Measurements from ENCODE around the gene SYT10. TPM values are rescaled to one million over a fixed set of nuclear protein-coding genes. Genes with fewer than 3 reads are reported as not detected.

SYT10 gene
- total and polyA plus RNA-seq, 2 donors (not counting 1 experiment from before 2014, with no cell fraction given) = not detected

DNA sequence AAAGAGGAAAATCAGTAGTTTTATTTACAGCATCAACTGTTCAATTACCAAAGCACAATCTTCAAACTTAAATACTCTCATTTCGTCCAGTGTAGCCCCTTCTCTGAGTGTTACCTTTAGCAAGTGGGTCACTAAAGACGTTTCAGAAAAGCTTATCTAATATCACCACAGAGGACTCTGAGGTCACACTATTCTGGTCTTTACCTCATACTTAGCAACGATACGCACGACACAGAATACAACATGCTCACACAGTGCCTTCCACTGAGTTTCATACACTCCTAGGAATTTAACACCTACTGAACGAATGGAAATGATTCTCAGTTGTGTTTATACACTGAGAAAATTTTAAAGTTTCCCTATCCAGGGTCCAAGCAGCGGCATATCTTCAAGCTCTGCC, 2.0 kb downstream of the SYT10 start:
- no peaks in the 10 kb centered on the region for H3K79me2 ChIP-seq (ENCODE audit: control insufficient read depth, insufficient read depth, low read length)
- H3K9me3 Mint-ChIP-seq (ENCODE audit: insufficient read depth) = no peaks in the 10 kb centered on the region
- H3K9ac ChIP-seq (ENCODE audit: low read length) = no peak overlapping the region
- H2AFZ ChIP-seq (ENCODE audit: insufficient read depth, low read depth, low read length, poor library complexity, severe bottlenecking) = no peak overlapping the region
- DNase-seq (no peak), ATAC-seq (ENCODE audit: low read depth) (no peak)
- intact Hi-C loops (cut with micrococcal nuclease) = no loop called here
- no peak for TF ChIP-seq EZH2 (IDR thresholded peaks at IDR 0.05; ENCODE audit: borderline replicate concordance, insufficient read depth, low read depth, low read length, poor library complexity, severe bottlenecking)
- TF ChIP-seq, protein P1, sequence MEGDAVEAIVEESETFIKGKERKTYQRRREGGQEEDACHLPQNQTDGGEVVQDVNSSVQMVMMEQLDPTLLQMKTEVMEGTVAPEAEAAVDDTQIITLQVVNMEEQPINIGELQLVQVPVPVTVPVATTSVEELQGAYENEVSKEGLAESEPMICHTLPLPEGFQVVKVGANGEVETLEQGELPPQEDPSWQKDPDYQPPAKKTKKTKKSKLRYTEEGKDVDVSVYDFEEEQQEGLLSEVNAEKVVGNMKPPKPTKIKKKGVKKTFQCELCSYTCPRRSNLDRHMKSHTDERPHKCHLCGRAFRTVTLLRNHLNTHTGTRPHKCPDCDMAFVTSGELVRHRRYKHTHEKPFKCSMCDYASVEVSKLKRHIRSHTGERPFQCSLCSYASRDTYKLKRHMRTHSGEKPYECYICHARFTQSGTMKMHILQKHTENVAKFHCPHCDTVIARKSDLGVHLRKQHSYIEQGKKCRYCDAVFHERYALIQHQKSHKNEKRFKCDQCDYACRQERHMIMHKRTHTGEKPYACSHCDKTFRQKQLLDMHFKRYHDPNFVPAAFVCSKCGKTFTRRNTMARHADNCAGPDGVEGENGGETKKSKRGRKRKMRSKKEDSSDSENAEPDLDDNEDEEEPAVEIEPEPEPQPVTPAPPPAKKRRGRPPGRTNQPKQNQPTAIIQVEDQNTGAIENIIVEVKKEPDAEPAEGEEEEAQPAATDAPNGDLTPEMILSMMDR (IDR thresholded peaks at IDR 0.05) = no peak
- H3K27me3 Mint-ChIP-seq = peaks cover 25% of the 10 kb centered on the region
- no peak overlapping the region for H3K27ac ChIP-seq (ENCODE audit: low read length in 2 of 2)
- H3K4me3 ChIP-seq (ENCODE audit: control extremely low read depth in 1 of 5, extremely low read depth in 1 of 5, insufficient read depth in 1 of 5, low read depth in 2 of 5, low read length in 4 of 5) = no peak overlapping the region
- H3K27me3 ChIP-seq (replicated peaks in 1 of 4; ENCODE audit: control extremely low read depth in 1 of 4, control insufficient read depth in 3 of 4, insufficient read depth in 4 of 4, low read length in 3 of 4) = peaks cover 0 to 25% (median 3%) of the 10 kb centered on the region in 4 experiments
- H3K4me3 Mint-ChIP-seq = no peak overlapping the region
- ChIA-PET CTCF (no interaction called here), POLR2A (no interaction called here)
- H3K4me2 ChIP-seq (replicated peaks; ENCODE audit: low read depth, low read length, poor library complexity, severe bottlenecking) = no peak overlapping the region
- no peaks in the 10 kb centered on the region for H4K20me1 ChIP-seq (ENCODE audit: control insufficient read depth, insufficient read depth, low read length, poor library complexity, severe bottlenecking)
- no peaks in the 10 kb centered on the region for H3K4me1 ChIP-seq (ENCODE audit: control insufficient read depth in 2 of 2, insufficient read depth in 2 of 2, low read length in 2 of 2)
- peaks cover 4% of the 10 kb centered on the region for H3K4me1 Mint-ChIP-seq
- peaks cover 0 to 17% (median 2%) of the 10 kb centered on the region in 3 donors for H3K9me3 ChIP-seq (ENCODE audit: control extremely low read depth in 1 of 3, control insufficient read depth in 2 of 3, insufficient read depth in 1 of 3, low read length in 2 of 3)
- H3K27ac Mint-ChIP-seq = no peak overlapping the region
- WGBS (ENCODE audit: insufficient coverage) = 65% methylated on average over 6 of the region's 7 CpGs
- no peaks in the 10 kb centered on the region for H3K36me3 ChIP-seq (replicated peaks in 1 of 2; ENCODE audit: control extremely low read depth in 1 of 2, control insufficient read depth in 1 of 2, extremely low read depth in 1 of 2, insufficient read depth in 2 of 2, low read length in 1 of 2)

DNA sequence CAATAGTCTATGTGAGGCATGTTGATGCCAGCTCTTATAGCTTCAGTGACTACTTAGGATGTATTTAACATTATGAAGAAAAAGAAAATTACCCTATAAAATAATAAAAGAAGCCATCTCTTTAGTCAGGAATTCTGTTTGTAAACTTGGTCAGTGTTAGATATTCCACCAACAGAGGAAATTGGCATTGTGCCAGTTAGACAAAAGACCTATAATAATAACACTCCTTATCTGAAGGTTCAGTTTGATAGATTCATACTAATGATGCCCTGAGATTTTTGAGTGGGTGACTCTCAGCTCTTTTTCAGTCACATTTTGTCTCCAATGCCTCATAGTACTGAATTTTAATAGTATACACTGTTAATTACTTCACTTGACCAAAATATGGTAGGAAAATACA, 6.6 kb downstream of the SYT10 start:
- ATAC-seq (ENCODE audit: low read depth) (no peak), DNase-seq (no peak)
- Mint-ChIP-seq H3K27me3 (peaks cover 10% of the 10 kb centered on the region), H3K9me3 (ENCODE audit: insufficient read depth) (no peaks in the 10 kb centered on the region), H3K27ac (no peak overlapping the region), H3K4me3 (no peak overlapping the region), H3K4me1 (no peaks in the 10 kb centered on the region)
- H3K9me3 ChIP-seq (ENCODE audit: control extremely low read depth in 1 of 3, control insufficient read depth in 2 of 3, insufficient read depth in 1 of 3, low read length in 2 of 3) = peaks cover 0 to 2% (median 0%) of the 10 kb centered on the region in 3 donors
- H3K4me1 ChIP-seq (ENCODE audit: control insufficient read depth in 2 of 2, insufficient read depth in 2 of 2, low read length in 2 of 2) = no peaks in the 10 kb centered on the region
- H3K27ac ChIP-seq (ENCODE audit: low read length in 2 of 2) = no peak overlapping the region
- H3K79me2 ChIP-seq (ENCODE audit: control insufficient read depth, insufficient read depth, low read length) = no peaks in the 10 kb centered on the region
- H2AFZ ChIP-seq (ENCODE audit: insufficient read depth, low read depth, low read length, poor library complexity, severe bottlenecking) = no peak overlapping the region
- TF ChIP-seq, protein P1 (IDR thresholded peaks at IDR 0.05) = no peak
- no peak for TF ChIP-seq EZH2 (IDR thresholded peaks at IDR 0.05; ENCODE audit: borderline replicate concordance, insufficient read depth, low read depth, low read length, poor library complexity, severe bottlenecking)
- H3K27me3 ChIP-seq (replicated peaks in 1 of 4; ENCODE audit: control extremely low read depth in 1 of 4, control insufficient read depth in 3 of 4, insufficient read depth in 4 of 4, low read length in 3 of 4) = peaks cover 0 to 2% (median under 1%) of the 10 kb centered on the region in 4 experiments
- no peak overlapping the region for H3K4me3 ChIP-seq (ENCODE audit: control extremely low read depth in 1 of 5, extremely low read depth in 1 of 5, insufficient read depth in 1 of 5, low read depth in 2 of 5, low read length in 4 of 5)
- no peak overlapping the region for H3K9ac ChIP-seq (ENCODE audit: low read length)
- intact Hi-C loops (cut with micrococcal nuclease) = no loop called here
- H3K4me2 ChIP-seq (replicated peaks; ENCODE audit: low read depth, low read length, poor library complexity, severe bottlenecking) = no peak overlapping the region
- H4K20me1 ChIP-seq (ENCODE audit: control insufficient read depth, insufficient read depth, low read length, poor library complexity, severe bottlenecking) = no peaks in the 10 kb centered on the region
- ChIA-PET CTCF (no interaction called here), POLR2A (no interaction called here)
- no peaks in the 10 kb centered on the region for H3K36me3 ChIP-seq (replicated peaks in 1 of 2; ENCODE audit: control extremely low read depth in 1 of 2, control insufficient read depth in 1 of 2, extremely low read depth in 1 of 2, insufficient read depth in 2 of 2, low read length in 1 of 2)

Data from B cell (primary cell).